ENCODE measurements around the gene FAM89B.

DNA sequence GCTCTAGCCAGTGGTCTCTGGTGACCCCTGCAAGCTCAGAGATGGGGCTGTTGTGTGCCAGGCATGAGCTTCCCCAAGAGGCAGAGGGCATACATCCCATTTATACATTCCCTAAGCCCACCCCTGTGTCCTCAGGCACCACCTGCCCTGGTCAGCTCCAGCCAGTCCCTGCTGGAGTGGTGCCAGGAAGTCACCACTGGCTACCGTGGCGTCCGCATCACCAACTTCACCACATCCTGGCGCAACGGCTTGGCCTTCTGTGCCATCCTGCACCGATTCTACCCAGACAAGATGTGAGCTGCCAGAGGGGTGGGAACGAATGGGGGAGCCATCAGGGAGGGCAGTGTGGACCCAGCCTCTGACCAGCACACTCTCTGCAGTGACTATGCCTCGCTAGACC lies 11.8 kb downstream of the FAM89B start:
- TF ChIP-seq CREB1 (IDR thresholded peaks at IDR 0.05; ENCODE audit: low read depth): no peak
- TF ChIP-seq TAF1 (IDR thresholded peaks at IDR 0.05; ENCODE audit: low read depth): no peak

Data from Ishikawa (cell line).